Measurements from ENCODE around the gene SLC35B2. TPM values are rescaled to one million over a fixed set of nuclear protein-coding genes. Genes with fewer than 3 reads are reported as not detected.

SLC35B2 gene
- polyA plus RNA-seq, 1 of the 3 experiments (the other 2 are of a cell fraction), result 125 TPM

GRCh38 chr6:44246663-44247337 is 10.5 kb downstream of the SLC35B2 start, which contains the start of gene HSP90AB1:
Gene HSP90AB1 (plus strand): TSS chr6:44247101. CDS start chr6:44248630, 1,529 bp downstream.
- ChIA-PET CTCF (interaction anchor here (0.8 to 8.4 kb wide), 12 partner anchors 9 to 150 kb away, joined by 3 to 115 read pairs (median 10); partner anchors contain the start of genes AARS2, CDC5L, SLC29A1 and SLC35B2), POLR2A (interaction anchor here (0.6 to 4.1 kb wide), 31 partner anchors 9 to 759 kb away, joined by 3 to 98 read pairs (median 4); partner anchors contain the start of genes AARS2, SLC29A1, SLC35B2 and SPATS1)
- H3K27me3 ChIP-seq (ENCODE audit: insufficient read depth), result no peaks in the 10 kb centered on the region
- peak within 1 kb of the TSS; percentile 65 to 99 for H3K4me3 ChIP-seq (ENCODE audit: low read depth in 2 of 2, low read length in 1 of 2)
- WGBS (ENCODE audit: low lambda C conversion rate), result 0% methylated on average over 29 of the region's 34 CpGs
- H2AFZ ChIP-seq (ENCODE audit: low read depth), result peak within 1 kb of the TSS; percentile 90
- peaks cover 50% of the 10 kb centered on the region for H3K79me2 ChIP-seq (ENCODE audit: insufficient read depth)
- TF ChIP-seq TEAD4 (IDR thresholded peaks at IDR 0.05; ENCODE audit: borderline replicate concordance, insufficient read depth) (no peak), MXI1 (IDR thresholded peaks at IDR 0.05; ENCODE audit: low read depth, low read length) (peak; percentile 26; the same call in 1 of the 2 replicates), ELF1 (IDR thresholded peaks at IDR 0.05) (no peak), TCF12 (IDR thresholded peaks at IDR 0.05) (peak; percentile 47), TAF1 (IDR thresholded peaks at IDR 0.05; ENCODE audit: borderline replicate concordance, low read depth, low read length) (peak; percentile 99), NRF1 (IDR thresholded peaks at IDR 0.05; ENCODE audit: low read depth, low read length) (no peak), POLR2AphosphoS5 (IDR thresholded peaks at IDR 0.05; ENCODE audit: low read depth, low read length) (peak; percentile 100), RXRA (IDR thresholded peaks at IDR 0.05; ENCODE audit: borderline replicate concordance, low read depth) (no peak), CTCF (IDR thresholded peaks at IDR 0.05) (no peak), FOSL2 (IDR thresholded peaks at IDR 0.05; ENCODE audit: borderline replicate concordance, low read depth) (peak; percentile 32; the same call in 1 of the 2 replicates), MEF2A (IDR thresholded peaks at IDR 0.05; ENCODE audit: borderline replicate concordance, low read depth) (peak; percentile 65; the same call in 1 of the 2 replicates), MAX (IDR thresholded peaks at IDR 0.05; ENCODE audit: low read depth) (peak; percentile 88; the same call in 1 of the 2 replicates), REST (IDR thresholded peaks at IDR 0.05; ENCODE audit: low read depth, low read length) (peak; percentile 80), ZBTB33 (IDR thresholded peaks at IDR 0.05; ENCODE audit: borderline replicate concordance, low read depth) (peak; percentile 34; the same call in 1 of the 2 replicates), SIN3A (IDR thresholded peaks at IDR 0.05; ENCODE audit: borderline replicate concordance, low read depth, low read length) (peak; percentile 93), EP300 (IDR thresholded peaks at IDR 0.05; ENCODE audit: borderline replicate concordance in 1 of 2, low read depth in 1 of 2, low read length in 1 of 2) (peak in 1 of 2 experiments; percentile 50; a peak in 1 of 4 replicates), RCOR1 (IDR thresholded peaks at IDR 0.05; ENCODE audit: low read length) (peak; percentile 48), RAD21 (IDR thresholded peaks at IDR 0.05; ENCODE audit: low read length) (no peak), RFX5 (IDR thresholded peaks at IDR 0.05; ENCODE audit: low read length) (peak; percentile 23; the same call in 1 of the 2 replicates), CHD2 (IDR thresholded peaks at IDR 0.05; ENCODE audit: low read length, partially characterized antibody) (peak; percentile 98), PBX3 (IDR thresholded peaks at IDR 0.05) (peak; percentile 90)
- peaks cover 49% of the 10 kb centered on the region for H4K20me1 ChIP-seq (ENCODE audit: insufficient read depth)
- peak within 1 kb of the TSS; percentile 100 for H3K9ac ChIP-seq
- peaks cover 35% of the 10 kb centered on the region for H3F3A ChIP-seq (replicated peaks; ENCODE audit: insufficient read depth)
- H3K4me2 ChIP-seq, result peak within 1 kb of the TSS; percentile 98
- H3K4me1 ChIP-seq (ENCODE audit: control insufficient read depth in 1 of 2, insufficient read depth in 2 of 2, low read depth in 1 of 2, low read length in 1 of 2), result peaks cover 13 to 24% of the 10 kb centered on the region in 2 experiments; a peak in 3 of 4 replicates
- no peaks in the 10 kb centered on the region for H3K9me2 ChIP-seq
- no peaks in the 10 kb centered on the region for H3K9me3 ChIP-seq
- peak; percentile 94 for DNase-seq
- peaks cover 34 to 39% of the 10 kb centered on the region in 2 experiments for H3K36me3 ChIP-seq (replicated peaks in 1 of 2; ENCODE audit: control insufficient read depth in 1 of 2, insufficient read depth in 2 of 2, low read length in 1 of 2)
- H3K27ac ChIP-seq (ENCODE audit: low read depth in 2 of 2, low read length in 1 of 2), result peak within 1 kb of the TSS; percentile 86
